Measurements from ENCODE around the gene EPHB2. TPM values are rescaled to one million over a fixed set of nuclear protein-coding genes. Genes with fewer than 3 reads are reported as not detected.

EPHB2 gene
- total and polyA plus RNA-seq, 2 of the 4 experiments (the other 2 are of a cell fraction): 52.3 to 58.8 TPM

- Histone ChIP-seq H3K18ac (ENCODE audit: low read depth, low read length) (no peak overlapping the region), H3K27me3 (ENCODE audit: control insufficient read depth, insufficient read depth, low read length) (no peaks in the 10 kb centered on the region), H2BK20ac (ENCODE audit: low read depth, low read length) (no peak overlapping the region), H2BK120ac (ENCODE audit: low read depth, low read length) (no peak overlapping the region), H4K20me1 (ENCODE audit: insufficient read depth, low read length) (peaks cover 83% of the 10 kb centered on the region), H4K5ac (ENCODE audit: low read depth, low read length) (no peak overlapping the region), H3K23ac (ENCODE audit: low read depth, low read length) (no peak overlapping the region), H4K91ac (ENCODE audit: insufficient read depth, low read depth, low read length) (no peak overlapping the region), H3K9me1 (ENCODE audit: insufficient read depth, low read length) (peaks cover 19% of the 10 kb centered on the region; the same call in 1 of the 2 replicates), H3K4me2 (ENCODE audit: low read depth, low read length) (no peak overlapping the region), H2AK9ac (replicated peaks; ENCODE audit: low read depth, low read length, poor library complexity) (peak overlapping the region; percentile 8), H3K9me3 (ENCODE audit: control insufficient read depth, insufficient read depth, low read length) (no peaks in the 10 kb centered on the region), H2BK5ac (ENCODE audit: low read depth, low read length, poor library complexity, severe bottlenecking) (no peak overlapping the region), H3K9ac (ENCODE audit: low read depth, low read length) (no peak overlapping the region), H2BK15ac (ENCODE audit: low read depth, low read length) (no peak overlapping the region), H4K8ac (ENCODE audit: low read depth in 2 of 2, low read length in 2 of 2) (no peak overlapping the region), H3K27ac (ENCODE audit: insufficient read depth, low read length) (no peak overlapping the region), H3K4me3 (ENCODE audit: insufficient read depth, low read depth, low read length) (no peak overlapping the region), H3K56ac (ENCODE audit: extremely low read depth, insufficient read depth, low read length) (no peak overlapping the region), H2AK5ac (ENCODE audit: low read depth, low read length) (peak overlapping the region; percentile 28), H3K4ac (ENCODE audit: low read depth, low read length) (no peak overlapping the region), H3K4me1 (ENCODE audit: control insufficient read depth, insufficient read depth, low read length) (peaks cover 16% of the 10 kb centered on the region), H3K79me1 (ENCODE audit: low read depth in 1 of 2, low read length in 2 of 2) (peaks cover 28 to 92% of the 10 kb centered on the region in 2 experiments), H3K36me3 (ENCODE audit: control insufficient read depth, insufficient read depth, low read length) (no peaks in the 10 kb centered on the region), H3K14ac (replicated peaks; ENCODE audit: low read depth, low read length) (no peak overlapping the region; the same call in 1 of the 2 replicates), H2AFZ (replicated peaks; ENCODE audit: low read length, poor library complexity) (no peak overlapping the region)
- CTCF ChIA-PET: interaction anchor here (1.3 to 1.4 kb wide), 2 partner anchors 71 to 85 kb away, joined by 3 to 4 read pairs; no protein-coding TSS in a partner anchor
- BruUV-seq (replicated peaks): no TSS peak
- ATAC-seq (ENCODE audit: low read depth) (no peak), DNase-seq (no peak)
- POLR2A ChIA-PET (ENCODE audit: unreplicated experiment): no interaction called here
- intact Hi-C loops (cut with micrococcal nuclease): no loop called here
- in situ Hi-C loops (cut with MboI; ENCODE audit: low sequenced_read_pairs): no loop called here
- WGBS, 2 experiments (ENCODE audit: extremely low coverage in 2 of 2, insufficient read length in 1 of 2): 84% methylated on average over 4 of the region's 10 CpGs; no CpG with 5 or more reads in 1 of the 2 experiments
- dilution Hi-C loops (cut with HindIII; ENCODE audit: low sequenced_read_pairs, unreplicated experiment): no loop called here
- TF ChIP-seq SMC3 (IDR thresholded peaks at IDR 0.05; ENCODE audit: low read depth, low read length) (no peak), USF2 (IDR thresholded peaks at IDR 0.05; ENCODE audit: low read depth, low read length) (no peak), RFX5 (IDR thresholded peaks at IDR 0.05; ENCODE audit: low read depth, low read length) (no peak), CHD1 (IDR thresholded peaks at IDR 0.05; ENCODE audit: low read depth, low read length) (no peak), RAD21 (IDR thresholded peaks at IDR 0.05; ENCODE audit: low read length) (no peak), CEBPB (IDR thresholded peaks at IDR 0.05; ENCODE audit: low read depth, low read length) (no peak), RCOR1 (IDR thresholded peaks at IDR 0.05; ENCODE audit: insufficient replicate concordance, low read length) (no peak), MXI1 (IDR thresholded peaks at IDR 0.05; ENCODE audit: borderline replicate concordance, low read depth, low read length) (no peak)
These were observed 65.5 kb downstream of the EPHB2 start for GRCh38 chr1:22776035-22776613.

All from IMR-90 (cell line).